Stimulated activated CD8-positive, alpha-beta memory T cell treated with anti-CD3 and anti-CD28 coated beads, Interleukin-7, amount 100 ng/mL, for 24 hours (primary cell): ENCODE data around the gene MYRF.

ENCODE experiments used
- DNase-seq: peaks from one replicate; pipeline ENCODE4 v3.0.0-alpha.2; 2020; ENCODE audit warnings: low read depth

The MYRF gene

GRCh38 chr11:61776561-61777075 lies 24.2 kb downstream of the MYRF start:
- DNase-seq, result peak; percentile 45

GRCh38 chr11:61777234-61778090 lies 25.0 kb downstream of the MYRF start:
- DNase-seq, result peak; percentile 46

- DNase-seq, result no peak
These were observed 26.0 kb downstream of the MYRF start for GRCh38 chr11:61778357-61778886.

GRCh38 chr11:61778920-61779650 lies 26.6 kb downstream of the MYRF start:
- no peak for DNase-seq

GRCh38 chr11:61779666-61780525 lies 27.5 kb downstream of the MYRF start:
- DNase-seq, result no peak

GRCh38 chr11:61780581-61781162 lies 28.2 kb downstream of the MYRF start:
- DNase-seq, result no peak

- DNase-seq, result no peak
These were observed 29.1 kb downstream of the MYRF start for GRCh38 chr11:61781585-61781984.

- DNase-seq, result no peak
These were observed 29.9 kb downstream of the MYRF start for GRCh38 chr11:61782299-61782698.

GRCh38 chr11:61782841-61783240 lies 30.4 kb downstream of the MYRF start:
- no peak for DNase-seq

GRCh38 chr11:61783717-61784505 lies 31.5 kb downstream of the MYRF start:
- no peak for DNase-seq

GRCh38 chr11:61784506-61784805 lies 32.0 kb downstream of the MYRF start:
- no peak for DNase-seq

- no peak for DNase-seq
These were observed 33.5 kb downstream of the MYRF start for GRCh38 chr11:61785837-61786402.

GRCh38 chr11:61787928-61788491 lies 35.6 kb downstream of the MYRF start:
- no peak for DNase-seq

- no peak for DNase-seq
These were observed 39.4 kb downstream of the MYRF start for GRCh38 chr11:61791737-61792309.

- peak; percentile 75 for DNase-seq
These were observed 40.1 kb downstream of the MYRF start, which contains the start of the genes FEN1 and TMEM258 for GRCh38 chr11:61792310-61793082. Gene FEN1, plus strand, starts transcription at chr11:61792911. Its CDS starts 2,451 bp downstream, at chr11:61795362. Gene TMEM258, minus strand, starts transcription at chr11:61792599. Its CDS starts 41 bp downstream, at chr11:61792558.

- no peak for DNase-seq
These were observed 40.8 kb downstream of the MYRF start for GRCh38 chr11:61793083-61793828.

- DNase-seq, result no peak
These were observed 41.4 kb downstream of the MYRF start for GRCh38 chr11:61793829-61794204.

GRCh38 chr11:61794579-61794978 lies 42.1 kb downstream of the MYRF start:
- DNase-seq, result no peak
